HL-60 (cell line): ENCODE measurements around the gene PLD5.

Experiments used
- POLR2AphosphoS5 ChIP-seq: IDR thresholded peaks from 2 replicates; pipeline ENCODE4 v1.6.1; 2012; ENCODE audit warnings: low read depth
- SPI1 ChIP-seq: IDR thresholded peaks from 2 replicates; pipeline ENCODE4 v1.6.1; 2012; ENCODE audit warnings: low read depth, mild to moderate bottlenecking, borderline replicate concordance
- TF ChIP-seq, protein P1 (sequence below): IDR thresholded peaks from one replicate; pipeline ENCODE4 v1.5.1; 2011; ENCODE audit warnings: low read length, control low read depth, inconsistent platforms; ENCODE audit not compliant: insufficient read depth

DNA sequence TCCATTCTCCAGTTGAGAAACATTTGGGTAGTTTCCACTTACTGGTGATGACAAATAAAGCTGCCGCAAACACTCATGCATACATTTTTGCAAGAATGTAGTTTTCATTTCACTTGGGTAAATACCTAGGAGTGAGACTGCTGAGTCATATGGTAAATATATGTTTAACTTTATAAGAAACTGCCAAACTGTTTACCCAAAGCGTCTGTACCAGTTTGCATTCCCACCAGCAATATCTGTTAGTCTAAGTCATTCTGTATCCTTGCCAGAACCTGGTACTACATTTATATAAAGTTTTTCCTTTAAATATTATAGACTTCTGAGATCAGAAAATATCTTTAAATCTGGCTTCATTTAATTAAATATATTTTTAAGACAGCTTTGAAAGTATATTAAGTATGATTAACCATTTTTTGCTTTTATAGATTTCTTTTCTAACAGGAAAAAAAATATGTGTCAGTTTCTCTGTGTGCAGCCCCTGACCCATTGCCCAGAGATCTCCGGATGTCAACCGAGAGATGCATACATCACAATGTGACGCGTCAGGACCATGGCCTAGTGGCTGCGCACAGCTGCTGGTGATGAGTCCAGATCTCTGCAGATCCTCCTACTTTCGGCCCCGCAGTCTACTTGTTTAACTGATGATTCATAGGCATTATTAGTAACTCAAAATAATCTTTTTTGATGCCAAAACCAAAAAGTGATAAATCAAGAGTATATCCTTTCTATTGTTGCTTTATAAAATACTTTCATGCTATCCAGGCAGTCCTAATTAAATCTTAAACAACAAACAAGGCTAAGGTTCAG lies 298.5 kb downstream of the PLD5 start:
- TF ChIP-seq POLR2AphosphoS5 (no peak), SPI1 (no peak)
- TF ChIP-seq, protein P1, sequence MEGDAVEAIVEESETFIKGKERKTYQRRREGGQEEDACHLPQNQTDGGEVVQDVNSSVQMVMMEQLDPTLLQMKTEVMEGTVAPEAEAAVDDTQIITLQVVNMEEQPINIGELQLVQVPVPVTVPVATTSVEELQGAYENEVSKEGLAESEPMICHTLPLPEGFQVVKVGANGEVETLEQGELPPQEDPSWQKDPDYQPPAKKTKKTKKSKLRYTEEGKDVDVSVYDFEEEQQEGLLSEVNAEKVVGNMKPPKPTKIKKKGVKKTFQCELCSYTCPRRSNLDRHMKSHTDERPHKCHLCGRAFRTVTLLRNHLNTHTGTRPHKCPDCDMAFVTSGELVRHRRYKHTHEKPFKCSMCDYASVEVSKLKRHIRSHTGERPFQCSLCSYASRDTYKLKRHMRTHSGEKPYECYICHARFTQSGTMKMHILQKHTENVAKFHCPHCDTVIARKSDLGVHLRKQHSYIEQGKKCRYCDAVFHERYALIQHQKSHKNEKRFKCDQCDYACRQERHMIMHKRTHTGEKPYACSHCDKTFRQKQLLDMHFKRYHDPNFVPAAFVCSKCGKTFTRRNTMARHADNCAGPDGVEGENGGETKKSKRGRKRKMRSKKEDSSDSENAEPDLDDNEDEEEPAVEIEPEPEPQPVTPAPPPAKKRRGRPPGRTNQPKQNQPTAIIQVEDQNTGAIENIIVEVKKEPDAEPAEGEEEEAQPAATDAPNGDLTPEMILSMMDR, result no peak
